Measurements from ENCODE around the gene CCL18. TPM values are rescaled to one million over a fixed set of nuclear protein-coding genes. Genes with fewer than 3 reads are reported as not detected.
A peak's percentile ranks its signal among the peaks of the same experiment; 100 is the strongest.
"Not testable (repeated sequence)": the region's sequence is repeated elsewhere in the genome, so short reads cannot be mapped to it uniquely, and the experiment has no call there.

The CCL18 gene, protein sequence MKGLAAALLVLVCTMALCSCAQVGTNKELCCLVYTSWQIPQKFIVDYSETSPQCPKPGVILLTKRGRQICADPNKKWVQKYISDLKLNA
- 1 to 10 TPM in 2 of 6 experiments, under 1 TPM in 3, not detected in 1; 0.29 to 2.0 (median 0.64) TPM for total RNA-seq
- long read RNA-seq, result 0 reads

DNA sequence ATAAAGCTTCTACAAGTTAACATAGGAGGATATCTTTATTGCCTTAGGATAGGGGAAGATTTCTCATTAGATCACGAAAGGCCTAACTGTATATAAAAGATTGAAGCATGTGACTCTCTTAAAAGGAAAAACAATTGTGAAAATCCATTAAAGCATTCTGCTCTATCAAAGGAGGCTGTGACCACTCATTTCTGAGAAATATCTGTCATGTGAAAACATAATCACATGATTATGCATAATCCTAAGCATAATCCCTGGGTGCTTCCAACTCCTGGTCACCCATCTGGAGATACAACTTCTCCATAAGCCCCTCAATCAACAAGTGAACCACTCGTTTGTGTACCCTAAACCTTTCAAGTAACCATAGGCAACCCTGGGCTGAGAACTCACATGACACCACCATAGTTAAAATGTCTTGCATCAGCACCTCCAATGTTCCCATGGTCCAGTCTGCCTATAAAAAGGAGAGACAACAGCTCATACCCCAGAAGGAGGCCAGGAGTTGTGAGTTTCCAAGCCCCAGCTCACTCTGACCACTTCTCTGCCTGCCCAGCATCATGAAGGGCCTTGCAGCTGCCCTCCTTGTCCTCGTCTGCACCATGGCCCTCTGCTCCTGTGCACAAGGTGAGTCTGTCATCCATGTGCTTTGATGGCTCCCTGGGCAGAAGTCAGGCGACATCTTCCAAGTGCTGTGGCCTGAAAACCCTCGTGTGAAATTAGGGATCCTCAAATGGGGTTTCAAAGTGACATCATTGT is at the start of gene CCL18:
TSS of gene CCL18 (plus strand) at position 487 of the 756 bp plus-strand sequence. CDS start at position 558, 71 bp downstream.
- intact Hi-C loops (cut with DNase I), result loop anchor here in 1 of 2 donors (10.0 kb wide), 1 partner anchor 49 kb away; the partner anchor contains the start of gene CCL23
- Histone ChIP-seq H3K36me3 (no peaks in the 10 kb centered on the region), H3K27me3 (no peaks in the 10 kb centered on the region), H3K4me3 (no peak within 1 kb of the TSS), H3K9me3 (no peaks in the 10 kb centered on the region), H3K4me1 (no peaks in the 10 kb centered on the region), H3K27ac (no peak within 1 kb of the TSS)
- TF ChIP-seq, protein P1, sequence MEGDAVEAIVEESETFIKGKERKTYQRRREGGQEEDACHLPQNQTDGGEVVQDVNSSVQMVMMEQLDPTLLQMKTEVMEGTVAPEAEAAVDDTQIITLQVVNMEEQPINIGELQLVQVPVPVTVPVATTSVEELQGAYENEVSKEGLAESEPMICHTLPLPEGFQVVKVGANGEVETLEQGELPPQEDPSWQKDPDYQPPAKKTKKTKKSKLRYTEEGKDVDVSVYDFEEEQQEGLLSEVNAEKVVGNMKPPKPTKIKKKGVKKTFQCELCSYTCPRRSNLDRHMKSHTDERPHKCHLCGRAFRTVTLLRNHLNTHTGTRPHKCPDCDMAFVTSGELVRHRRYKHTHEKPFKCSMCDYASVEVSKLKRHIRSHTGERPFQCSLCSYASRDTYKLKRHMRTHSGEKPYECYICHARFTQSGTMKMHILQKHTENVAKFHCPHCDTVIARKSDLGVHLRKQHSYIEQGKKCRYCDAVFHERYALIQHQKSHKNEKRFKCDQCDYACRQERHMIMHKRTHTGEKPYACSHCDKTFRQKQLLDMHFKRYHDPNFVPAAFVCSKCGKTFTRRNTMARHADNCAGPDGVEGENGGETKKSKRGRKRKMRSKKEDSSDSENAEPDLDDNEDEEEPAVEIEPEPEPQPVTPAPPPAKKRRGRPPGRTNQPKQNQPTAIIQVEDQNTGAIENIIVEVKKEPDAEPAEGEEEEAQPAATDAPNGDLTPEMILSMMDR (IDR thresholded peaks at IDR 0.05), result no peak
- TF ChIP-seq POLR2A (IDR thresholded peaks at IDR 0.05), result no peak
- no peak for ATAC-seq
- DNase-seq, result no peak
- 69% methylated on average over 5 of the region's 5 CpGs for WGBS (ENCODE audit: insufficient coverage, low coverage, low lambda C conversion rate, missing lambda C conversion rate)

DNA sequence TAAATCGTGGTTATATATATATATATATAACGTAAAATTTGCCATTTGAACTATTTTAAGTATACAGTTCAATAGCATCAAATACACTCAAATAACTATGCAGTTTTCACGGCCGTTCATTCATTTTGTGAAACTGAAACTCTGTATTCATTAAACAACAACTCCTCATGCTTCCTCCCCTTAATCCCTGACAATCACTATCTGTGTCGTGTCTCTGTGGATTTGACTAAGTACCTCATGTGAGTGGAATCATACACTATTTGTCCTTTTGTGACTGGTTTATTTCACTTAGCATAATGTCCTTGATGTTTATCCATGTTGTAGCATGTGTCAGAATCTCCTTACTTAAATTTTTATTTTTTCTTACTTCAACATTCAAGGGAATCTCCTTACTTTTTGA is 49.1 kb upstream of the CCL18 start:
- intact Hi-C loops (cut with DNase I), result loop anchor here in 1 of 2 donors (10.0 kb wide), 1 partner anchor 50 kb away; the partner anchor contains the start of gene CCL18
- H3K9me3 ChIP-seq, result no peaks in the 10 kb centered on the region
- no peak overlapping the region for H3K27ac ChIP-seq
- H3K27me3 ChIP-seq, result no peaks in the 10 kb centered on the region
- ATAC-seq, result no peak
- H3K36me3 ChIP-seq, result no peaks in the 10 kb centered on the region
- H3K4me3 ChIP-seq, result no peak overlapping the region
- 63% methylated on average over 5 of the region's 5 CpGs for WGBS (ENCODE audit: insufficient coverage, low coverage, low lambda C conversion rate, missing lambda C conversion rate)
- H3K4me1 ChIP-seq, result no peaks in the 10 kb centered on the region
- no peak for DNase-seq
- TF ChIP-seq, protein P1 (IDR thresholded peaks at IDR 0.05), result no peak
- no peak for TF ChIP-seq POLR2A (IDR thresholded peaks at IDR 0.05)

DNA sequence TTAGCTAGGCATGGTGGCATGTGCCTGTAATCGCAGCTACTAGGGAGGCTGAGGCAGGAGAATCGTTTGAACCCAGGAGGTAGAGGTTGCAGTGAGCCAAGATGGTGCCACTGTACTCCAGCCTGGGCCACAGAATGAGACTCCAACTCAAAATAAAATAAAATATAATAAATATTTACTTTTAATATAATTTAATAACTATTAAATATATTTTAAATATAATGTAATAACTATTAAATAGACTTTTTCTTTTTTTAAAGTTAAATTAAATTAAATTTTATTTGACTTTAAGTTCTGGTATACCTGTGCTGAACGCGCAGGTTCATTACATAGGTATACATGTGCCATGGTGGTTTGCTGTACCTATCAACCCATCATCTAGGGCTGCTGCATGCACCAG is 48.2 kb upstream of the CCL18 start:
- not testable (repeated sequence) for DNase-seq, H3K27me3 ChIP-seq, H3K36me3 ChIP-seq, H3K4me1 ChIP-seq, H3K9me3 ChIP-seq, H3K27ac ChIP-seq, ATAC-seq, H3K4me3 ChIP-seq
- intact Hi-C loops (cut with DNase I), result loop anchor here in 1 of 2 donors (10.0 kb wide), 1 partner anchor 49 kb away; the partner anchor contains the start of gene CCL18
- 98% methylated on average over 4 of the region's 4 CpGs for WGBS (ENCODE audit: insufficient coverage, low coverage, low lambda C conversion rate, missing lambda C conversion rate)

DNA sequence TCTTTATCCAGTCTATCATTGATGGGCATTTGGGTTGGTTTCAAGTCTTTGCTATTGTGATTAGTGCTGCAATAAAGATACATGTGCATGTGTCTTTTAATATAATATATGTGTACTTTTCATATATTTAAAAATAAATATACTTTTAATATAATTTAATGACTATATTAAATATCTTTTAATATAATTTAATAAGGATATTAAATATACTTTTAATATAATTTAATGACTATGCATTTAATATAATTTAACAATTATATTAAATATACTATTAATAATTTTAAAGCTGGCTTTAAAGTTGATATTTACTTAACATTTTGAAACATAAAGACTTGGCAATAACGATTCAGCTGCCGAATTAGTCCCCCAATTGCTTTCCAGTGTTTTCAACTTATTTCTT is 47.5 kb upstream of the CCL18 start:
- DNase-seq (no peak), ATAC-seq (no peak)
- WGBS (ENCODE audit: insufficient coverage, low coverage, low lambda C conversion rate, missing lambda C conversion rate), result 84% methylated on average over 2 of the region's 2 CpGs
- TF ChIP-seq, protein P1 (IDR thresholded peaks at IDR 0.05), result no peak
- TF ChIP-seq POLR2A (IDR thresholded peaks at IDR 0.05), result no peak
- Histone ChIP-seq H3K9me3 (no peaks in the 10 kb centered on the region), H3K27me3 (no peaks in the 10 kb centered on the region), H3K4me1 (no peaks in the 10 kb centered on the region), H3K4me3 (no peak overlapping the region), H3K27ac (no peak overlapping the region), H3K36me3 (no peaks in the 10 kb centered on the region)
- intact Hi-C loops (cut with DNase I), result loop anchor here in 1 of 2 donors (10.0 kb wide), 1 partner anchor 48 kb away; the partner anchor contains the start of gene CCL18

DNA sequence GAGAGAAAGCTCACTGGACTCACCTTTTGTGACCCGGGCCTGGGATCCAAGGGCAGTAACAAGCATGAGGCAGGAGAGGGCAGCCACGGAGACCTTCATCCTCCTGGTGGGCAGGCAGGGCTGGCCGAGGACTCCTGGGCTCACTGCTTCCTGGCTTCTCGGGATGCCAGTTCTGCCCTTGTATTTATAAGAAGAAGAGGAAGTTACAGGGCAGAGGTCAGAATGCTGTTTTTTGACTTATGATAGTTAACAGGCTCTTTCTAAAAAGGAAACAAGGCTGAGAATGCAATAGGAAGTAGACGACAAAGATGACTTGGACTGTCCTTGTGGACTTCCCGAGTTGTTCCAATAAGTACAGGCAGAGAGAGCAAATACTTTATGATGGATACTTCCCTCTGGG is 46.3 kb upstream of the CCL18 start, which contains the start of gene CCL23:
TSS of gene CCL23 (minus strand) at position 174 of the 400 bp plus-strand sequence. CDS start at position 99, 75 bp downstream.
- Histone ChIP-seq H3K4me1 (no peaks in the 10 kb centered on the region), H3K27ac (peak within 1 kb of the TSS in 2 of 3 donors; percentile 19 to 46), H3K36me3 (no peaks in the 10 kb centered on the region), H3K4me3 (no peak within 1 kb of the TSS), H3K9me3 (no peaks in the 10 kb centered on the region), H3K27me3 (no peaks in the 10 kb centered on the region)
- ATAC-seq, result peak; percentile 63 to 73 (median 70)
- TF ChIP-seq POLR2A (IDR thresholded peaks at IDR 0.05), result no peak
- TF ChIP-seq, protein P1 (IDR thresholded peaks at IDR 0.05), result no peak
- WGBS (ENCODE audit: insufficient coverage, low coverage, low lambda C conversion rate, missing lambda C conversion rate), result 47% methylated on average over 4 of the region's 6 CpGs
- no peak for DNase-seq
- intact Hi-C loops (cut with DNase I), result loop anchor here in 1 of 2 donors (10.0 kb wide), 1 partner anchor 47 kb away; the partner anchor contains the start of gene CCL18
